HepG2 (cell line): ENCODE data around the gene DUSP22. TPM values are rescaled to one million over a fixed set of nuclear protein-coding genes. Genes with fewer than 3 reads are reported as not detected.

ENCODE experiments used
- ATF5 ChIP-seq: sonication (generic); formaldehyde crosslinking; IDR thresholded peaks from 2 replicates; pipeline ENCODE4 v1.4.0; 2020; ENCODE audit warnings: mild to moderate bottlenecking, low read depth, missing genetic modification reagents
- CBX1 ChIP-seq: IDR thresholded peaks from one replicate; pipeline ENCODE4 v1.6.1; 2016; ENCODE audit warnings: antibody characterized with exemption, low read depth
- E2F1 ChIP-seq: sonication (generic); formaldehyde crosslinking; IDR thresholded peaks from 2 replicates; pipeline ENCODE4 v1.5.0; 2020; ENCODE audit warnings: missing genetic modification reagents
- FOXK2 ChIP-seq: fragments of 450-650 bp; IDR thresholded peaks from 2 replicates; pipeline ENCODE4 v1.6.1; 2016
- GZF1 ChIP-seq: sonication (generic); formaldehyde crosslinking; IDR thresholded peaks from 2 replicates; pipeline ENCODE4 v1.5.1; 2020; ENCODE audit warnings: mild to moderate bottlenecking, missing genetic modification reagents
- KAT8 ChIP-seq: IDR thresholded peaks from 2 replicates; pipeline ENCODE4 v1.6.1; 2016; ENCODE audit warnings: missing genetic modification reagents, missing compliant biosample characterization
- PHF21A ChIP-seq: sonication (generic); formaldehyde crosslinking; IDR thresholded peaks from 2 replicates; pipeline ENCODE4 v1.5.0; 2020; ENCODE audit warnings: mild to moderate bottlenecking, missing genetic modification reagents
- PHF5A ChIP-seq: IDR thresholded peaks from one replicate; pipeline ENCODE4 v1.6.1; 2018; ENCODE audit warnings: low read depth, missing genetic modification reagents; ENCODE audit not compliant: unreplicated experiment
- REPIN1 ChIP-seq: sonication (generic); formaldehyde crosslinking; IDR thresholded peaks from 2 replicates; pipeline ENCODE4 v1.8.0; 2022; ENCODE audit warnings: missing genetic modification reagents, low read depth, mild to moderate bottlenecking, borderline replicate concordance
- SCMH1 ChIP-seq: sonication (generic); formaldehyde crosslinking; IDR thresholded peaks from 2 replicates; pipeline ENCODE4 v1.9.0; 2021; ENCODE audit warnings: missing genetic modification reagents, mild to moderate bottlenecking, borderline replicate concordance
- SKIL ChIP-seq: sonication (generic); formaldehyde crosslinking; IDR thresholded peaks from 2 replicates; pipeline ENCODE4 v1.8.0; 2022; ENCODE audit warnings: missing genetic modification reagents, mild to moderate bottlenecking, moderate library complexity, borderline replicate concordance
- ZBTB3 ChIP-seq: sonication (generic); formaldehyde crosslinking; IDR thresholded peaks from 2 replicates; pipeline ENCODE4 v1.4.0; 2020; ENCODE audit warnings: low read depth, mild to moderate bottlenecking, moderate library complexity, missing genetic modification reagents, borderline replicate concordance
- ZNF337 ChIP-seq: sonication (generic); formaldehyde crosslinking; IDR thresholded peaks from 2 replicates; pipeline ENCODE4 v1.5.1; 2020; ENCODE audit warnings: missing genetic modification reagents, low read depth, mild to moderate bottlenecking, borderline replicate concordance
- ZNF343 ChIP-seq: sonication (generic); formaldehyde crosslinking; IDR thresholded peaks from 2 replicates; pipeline ENCODE4 v1.4.0; 2020; ENCODE audit warnings: mild to moderate bottlenecking, missing genetic modification reagents
- polyA plus RNA-seq, 8 experiments: library from polyadenylated mRNA; depleted of rRNA in 3 of 8; stranded (reverse) in 7 of 8; unstranded in 1 of 8; fragments of >200 nt; fragmentation: Illumina TruSeq in 4 of 8; extraction: Trizol in 4 of 8; gene quantifications; 2 replicates each; pipeline versions ENCODE4 v1.2.1 to v1.2.3, GENCODE V29; 2011 to 2016; ENCODE audit warnings: low read depth in 4 of 8, missing spikeins in 1 of 8, mixed read lengths in 1 of 8; ENCODE audit not compliant: insufficient read depth in 1 of 8
- total RNA-seq, 5 experiments: library from RNA; depleted of rRNA; stranded (reverse); fragments of >200 nt; fragmentation: Illumina TruSeq; extraction: Trizol; gene quantifications; 2 replicates each; pipeline ENCODE4 v1.2.3, GENCODE V29; 2016; ENCODE audit warnings: low read depth in 1 of 5

DUSP22 gene
- total and polyA plus RNA-seq, 2 of the 13 experiments (the other 11 are each of a cell fraction or from before 2014, with no cell fraction given) = 20.2 to 32.8 TPM

- TF ChIP-seq GZF1 (CRISPR knock-in tag) = no peak
- TF ChIP-seq REPIN1 = no peak
- TF ChIP-seq KAT8 = no peak
- TF ChIP-seq ZBTB3 (CRISPR knock-in tag) = no peak
- TF ChIP-seq E2F1 = no peak
- no peak for TF ChIP-seq CBX1
- no peak for TF ChIP-seq FOXK2
- TF ChIP-seq PHF5A (CRISPR knock-in tag) = no peak
- TF ChIP-seq PHF21A (CRISPR knock-in tag) = no peak
- TF ChIP-seq ZNF343 (CRISPR knock-in tag) = no peak
- TF ChIP-seq ATF5 (CRISPR knock-in tag) = no peak
- no peak for TF ChIP-seq SCMH1 (CRISPR knock-in tag)
- no peak for TF ChIP-seq ZNF337
- no peak for TF ChIP-seq SKIL
- TF ChIP-seq, all 625 proteins: peak for 0
Measured at GRCh38 chr6:342832-343179, 50.5 kb downstream of the DUSP22 start (continued).
